GM23248 (cell line): Measurements from ENCODE around the gene CD80.

Experiments
- EZH2 ChIP-seq: fragments of 200-600 bp; sonication (generic); IDR thresholded peaks from 2 replicates; pipeline ENCODE4 v1.6.1; 2018; ENCODE audit warnings: antibody characterized with exemption, mild to moderate bottlenecking; ENCODE audit not compliant: insufficient read depth, poor library complexity, severe bottlenecking
- EZH2phosphoT487 ChIP-seq: fragments of 200-600 bp; sonication (generic); IDR thresholded peaks from 2 replicates; pipeline ENCODE4 v1.6.1; 2018; ENCODE audit warnings: antibody characterized with exemption, moderate library complexity, mild to moderate bottlenecking, low read depth; ENCODE audit not compliant: insufficient read depth

GRCh38 chr3:119569156-119569555 lies 9.7 kb upstream of the CD80 start:
- no peak for TF ChIP-seq EZH2
- no peak for TF ChIP-seq EZH2phosphoT487
